Stimulated activated CD8-positive, alpha-beta memory T cell treated with anti-CD3 and anti-CD28 coated beads, Interleukin-2, amount 100 ng/mL, for 1 hour (primary cell): ENCODE results near the gene TSHR.

Source experiments
- DNase-seq, 2 donors: peaks; one replicate each; pipeline ENCODE4 v3.0.0-alpha.2; 2020; ENCODE audit warnings: low read depth in 2 of 2

TSHR gene

DNA sequence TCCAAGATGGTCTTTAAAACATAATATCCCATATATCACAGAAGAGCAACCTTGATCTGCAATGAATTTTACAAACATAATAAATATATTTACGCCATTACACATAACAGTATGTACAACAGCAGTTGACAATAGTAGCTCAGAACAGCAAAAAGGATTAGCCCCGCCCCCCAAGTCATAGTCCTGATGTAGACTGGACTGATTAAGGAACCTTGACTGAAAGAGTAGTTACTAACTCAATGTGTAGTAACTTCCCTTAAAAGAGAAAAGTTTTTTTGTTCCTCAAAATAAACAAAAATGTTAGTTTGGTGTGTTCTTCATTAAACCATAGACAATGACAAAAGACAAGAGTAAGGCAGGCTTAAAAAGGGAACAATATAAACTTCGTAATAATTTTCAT is 220.8 kb downstream of the TSHR start:
- no peak for DNase-seq

DNA sequence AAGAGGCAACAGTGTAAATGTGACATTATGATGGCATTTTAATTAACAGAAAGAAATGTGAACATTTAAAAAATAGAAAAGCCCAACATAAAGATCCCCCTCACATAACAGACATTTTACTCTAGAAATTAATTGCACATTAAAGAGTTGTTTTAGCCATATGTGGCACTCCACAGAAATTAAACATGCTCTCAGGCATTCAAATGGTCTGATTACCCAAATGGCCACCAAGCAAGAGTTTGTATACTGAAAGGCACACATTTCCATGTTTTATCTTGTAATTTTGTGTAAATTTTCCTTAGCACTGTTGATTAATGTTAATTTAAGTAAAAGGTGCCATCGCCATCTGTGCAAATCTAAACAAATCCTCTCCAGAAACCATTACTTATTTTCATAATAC is 221.8 kb downstream of the TSHR start:
- no peak for DNase-seq

DNA sequence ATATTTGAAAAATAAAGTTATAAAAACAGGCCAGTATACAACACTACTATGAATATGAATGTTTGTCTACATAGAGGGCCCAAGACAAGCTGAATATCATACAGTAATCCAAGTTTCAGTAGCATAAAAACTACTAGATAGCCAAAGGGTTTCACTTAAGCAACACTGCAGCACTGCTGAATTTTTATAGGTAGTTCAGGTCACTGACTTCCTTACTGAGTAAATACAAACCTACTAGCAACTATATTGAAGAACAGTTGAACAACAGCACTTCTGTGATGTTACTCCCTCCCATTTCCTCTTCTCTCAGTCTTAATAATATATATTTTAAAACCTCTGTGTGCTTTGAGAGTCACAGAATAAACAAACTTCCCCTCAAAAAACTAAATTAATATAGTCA is 222.6 kb downstream of the TSHR start:
- DNase-seq = no peak

DNA sequence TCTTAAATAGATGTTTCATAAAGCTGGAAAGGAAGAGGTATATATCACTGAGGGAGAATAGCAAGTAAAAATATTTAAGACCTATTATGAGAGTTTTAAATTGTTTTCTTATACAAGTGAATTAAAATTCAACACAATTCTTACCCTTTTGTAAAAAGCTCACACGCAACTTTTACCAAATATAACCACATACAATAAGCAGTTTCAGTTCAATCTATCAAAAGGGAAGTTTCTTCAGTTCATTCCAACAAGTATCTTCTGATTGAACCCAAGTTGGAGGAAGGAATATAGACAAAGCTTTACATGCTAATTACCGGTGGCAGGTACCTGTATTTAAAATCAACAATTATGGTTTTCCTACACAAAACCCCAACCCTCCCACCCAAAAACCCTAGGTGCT is 224.2 kb downstream of the TSHR start:
- DNase-seq = no peak

DNA sequence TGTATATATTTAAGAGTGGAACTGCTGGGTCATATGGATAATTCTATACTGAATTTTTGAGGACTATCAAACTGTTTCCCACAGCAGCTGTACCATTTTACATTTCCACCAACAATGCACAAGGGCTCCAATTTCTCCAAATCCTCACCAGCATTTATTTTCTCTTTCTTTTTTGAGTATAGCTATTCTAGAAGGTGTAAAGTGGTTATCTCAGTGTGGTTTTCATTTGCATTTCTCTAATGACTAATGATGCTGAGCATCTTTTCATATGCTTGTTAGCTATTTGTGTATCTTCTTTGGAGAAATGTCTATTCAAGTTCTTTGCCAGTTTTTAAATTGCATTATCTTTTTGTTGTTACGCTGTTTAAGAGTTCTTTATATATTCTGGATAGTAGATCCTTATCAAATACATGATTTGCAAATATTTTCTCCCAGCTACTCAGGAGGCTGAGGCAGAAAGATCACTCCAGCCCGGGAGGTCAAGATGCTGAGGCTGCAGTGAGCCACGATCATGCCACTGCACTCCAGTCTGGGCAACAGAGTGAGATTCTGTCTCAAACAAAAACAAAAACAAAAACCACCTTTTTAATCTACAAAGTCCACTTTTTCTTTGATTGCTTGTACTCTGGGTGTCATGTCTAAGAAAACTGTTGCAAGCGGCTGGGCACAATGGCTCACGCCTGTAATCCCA is 232.6 kb downstream of the TSHR start:
- DNase-seq = no peak

DNA sequence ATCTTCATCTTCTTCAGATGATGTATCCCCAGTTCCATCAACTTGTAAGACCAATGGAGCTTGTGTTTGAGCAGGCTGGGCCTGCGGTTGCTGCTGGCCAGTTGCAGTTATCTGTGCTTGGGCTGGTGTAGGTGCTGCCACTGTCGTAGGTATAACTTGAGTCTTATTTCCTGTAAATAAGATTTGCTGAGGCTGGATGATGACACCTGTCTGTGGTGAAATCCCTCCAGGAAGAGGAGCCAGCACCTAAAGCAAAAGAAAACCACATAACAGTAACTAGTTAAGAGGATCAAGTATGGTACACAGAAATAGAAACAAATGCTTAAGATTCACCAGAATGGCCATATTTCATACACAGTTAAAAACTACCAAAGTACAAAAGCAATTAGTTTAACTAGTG is 237.2 kb downstream of the TSHR start:
- DNase-seq = no peak

DNA sequence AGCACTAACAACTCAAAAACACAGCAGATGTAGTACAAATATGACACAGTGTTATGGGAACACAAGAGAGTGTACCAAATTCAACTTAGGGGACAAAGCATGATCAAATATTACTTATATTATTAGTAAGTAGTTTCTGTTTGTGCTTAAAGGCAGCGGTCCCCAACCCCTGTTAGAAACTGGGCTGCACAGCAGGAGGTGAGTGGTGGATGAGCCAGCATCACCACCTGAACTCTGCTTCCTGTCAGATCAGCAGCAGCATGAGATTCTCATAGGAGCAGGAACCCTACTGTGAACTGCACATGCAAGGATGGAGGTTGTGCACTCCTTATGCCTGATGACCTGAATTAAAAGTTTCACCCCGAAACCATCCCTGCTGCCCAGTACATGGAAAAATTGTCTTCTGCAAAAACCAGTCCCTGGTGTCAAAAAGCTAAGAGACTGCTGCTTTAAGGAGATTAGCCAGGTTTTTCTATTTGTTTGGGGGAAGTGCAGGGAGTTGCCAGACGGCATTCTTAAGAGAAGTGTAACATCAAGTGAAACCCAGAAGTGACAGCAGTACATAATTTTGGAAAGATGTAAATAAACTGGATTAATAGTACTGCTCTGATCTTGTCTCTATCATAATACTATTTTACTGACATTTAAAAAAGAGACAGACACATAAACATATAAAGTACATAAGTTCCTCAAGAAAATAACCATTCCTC is 238.7 kb downstream of the TSHR start:
- DNase-seq = no peak
